GM21390 (cell line): ENCODE results near the gene EEF2.
"Not testable (repeated sequence)": the region's sequence is repeated elsewhere in the genome, so short reads cannot be mapped to it uniquely, and the experiment has no call there.

ENCODE experiments used
- ATAC-seq: cut with Tn5 transposase; IDR thresholded peaks from one replicate; pipeline ENCODE4 v1.9.1; 2021; ENCODE audit not compliant: unreplicated experiment

EEF2 gene

GRCh38 chr19:4015705-4016402 lies 30.6 kb upstream of the EEF2 start:
- ATAC-seq: no peak

DNA sequence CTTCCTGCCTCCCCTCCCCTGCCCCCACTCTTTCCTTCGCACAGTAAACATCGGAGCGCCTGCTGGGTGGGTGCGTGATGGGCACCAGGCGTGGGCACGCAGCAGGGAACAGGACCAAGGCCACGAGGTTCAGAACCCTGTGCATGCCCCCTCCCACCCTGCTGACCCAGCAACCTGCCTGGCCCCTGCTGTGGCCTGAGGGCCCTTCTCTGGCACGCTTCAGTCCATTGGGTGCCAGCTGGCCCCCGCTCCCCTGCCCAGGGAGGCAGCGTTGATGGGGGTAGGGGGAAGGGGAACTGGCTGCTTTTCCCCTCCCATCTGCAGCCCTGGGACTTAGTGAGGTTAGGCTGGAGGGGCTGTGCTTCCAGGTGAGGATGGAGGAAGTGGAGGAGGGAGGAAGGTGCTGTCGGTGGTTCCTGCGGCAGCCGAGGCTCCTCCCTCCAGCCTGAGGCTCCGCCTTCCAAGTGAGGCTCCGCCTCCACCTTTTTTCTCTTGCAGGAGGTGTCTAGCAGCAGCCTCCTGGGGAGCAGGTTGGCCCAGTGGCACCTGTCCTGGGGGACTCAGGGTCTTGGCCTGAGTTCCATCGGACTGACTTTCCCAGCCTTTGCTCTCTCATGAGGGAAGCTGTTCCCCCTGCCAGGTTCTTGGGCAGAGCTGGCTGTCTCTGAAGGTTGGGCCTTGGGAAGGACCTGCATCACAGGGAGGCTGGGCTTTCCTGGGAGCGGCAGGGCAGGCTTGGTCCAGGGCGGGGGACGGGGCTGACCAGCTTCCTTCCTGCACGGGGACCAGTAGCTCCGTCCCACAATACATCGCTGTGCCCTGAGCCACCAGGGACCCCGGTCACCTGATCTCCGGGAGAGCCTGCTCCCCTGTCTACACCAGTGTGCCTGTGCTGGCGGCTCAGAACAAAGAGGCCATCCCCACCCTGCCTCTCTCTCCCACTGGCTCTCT lies 29.6 kb upstream of the EEF2 start:
- no peak for ATAC-seq

DNA sequence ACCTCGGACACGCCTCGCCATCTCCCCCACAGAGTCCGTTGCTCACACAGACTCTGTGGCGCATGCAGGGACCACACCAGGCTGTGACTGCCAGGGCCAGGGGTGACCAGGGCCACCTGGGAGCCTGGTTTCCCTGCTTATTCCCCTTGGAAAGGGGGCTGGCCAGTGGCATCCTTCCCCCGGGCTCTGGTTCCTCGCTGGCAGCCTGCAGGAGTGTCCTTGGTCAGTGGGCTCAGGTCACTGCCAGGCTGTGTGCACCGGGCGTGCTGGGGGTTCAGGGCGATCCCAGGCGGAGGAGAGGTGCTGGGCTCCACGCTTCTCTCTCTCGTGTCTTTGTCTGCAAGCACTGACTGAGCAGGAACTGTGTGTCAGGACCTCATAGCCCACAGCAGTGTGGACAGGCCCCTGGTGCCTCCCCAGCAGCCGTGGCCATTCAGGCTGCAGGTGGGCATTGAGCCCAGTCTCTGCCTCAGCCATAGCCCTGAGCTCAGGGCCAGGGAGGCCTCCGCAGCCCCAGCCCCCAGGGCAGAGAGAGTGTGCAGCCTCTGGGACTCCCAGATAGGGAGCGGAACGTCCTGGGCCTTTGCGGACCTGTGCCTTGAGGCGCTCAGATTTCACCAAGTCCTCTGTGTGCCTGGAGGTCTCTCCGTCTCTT lies 28.8 kb upstream of the EEF2 start:
- no peak for ATAC-seq

- no peak for ATAC-seq
These were observed 27.8 kb upstream of the EEF2 start for GRCh38 chr19:4012975-4013634.

DNA sequence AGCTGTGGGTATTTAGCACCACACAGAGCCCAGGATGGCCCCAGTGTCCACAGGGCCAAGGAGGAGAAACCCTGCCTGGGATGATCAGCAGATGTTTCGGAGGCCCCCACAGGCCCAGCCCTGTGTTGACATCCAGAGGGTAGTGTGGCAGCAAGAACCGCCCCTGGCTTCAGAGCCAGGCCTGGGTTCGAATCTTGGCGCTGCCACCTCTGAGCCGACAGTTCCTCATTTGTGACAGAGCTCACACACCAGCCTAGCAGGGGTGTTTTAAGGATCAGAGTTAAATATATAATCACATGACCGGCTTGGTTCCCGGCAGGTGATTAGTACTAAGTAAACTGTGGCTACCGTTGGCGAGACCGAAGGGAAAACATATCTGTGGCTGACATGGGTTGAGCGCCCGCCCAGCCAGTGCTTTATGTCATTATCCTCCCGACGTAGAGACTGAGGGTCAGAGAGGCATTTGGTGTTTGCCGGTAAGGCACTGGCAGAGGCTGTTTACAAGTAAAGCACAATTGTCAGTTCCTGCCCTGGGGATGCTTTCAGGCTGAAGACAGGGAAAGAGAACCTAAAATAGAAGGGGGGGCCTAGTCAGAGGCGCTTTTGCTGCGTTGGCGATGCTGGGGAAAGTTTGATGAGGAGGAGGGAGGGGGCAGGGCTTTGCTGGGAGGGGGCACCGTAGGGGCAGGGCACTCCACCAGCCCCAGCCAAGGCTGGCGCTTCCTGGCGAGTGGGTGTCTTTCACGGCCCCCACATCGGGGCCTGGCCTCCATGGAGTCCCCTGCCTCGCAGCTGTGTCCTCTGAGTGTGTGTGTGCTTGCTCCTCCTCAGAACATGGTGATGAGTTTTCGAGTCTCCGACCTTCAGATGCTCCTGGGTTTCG lies 27.1 kb upstream of the EEF2 start:
- ATAC-seq: no peak

DNA sequence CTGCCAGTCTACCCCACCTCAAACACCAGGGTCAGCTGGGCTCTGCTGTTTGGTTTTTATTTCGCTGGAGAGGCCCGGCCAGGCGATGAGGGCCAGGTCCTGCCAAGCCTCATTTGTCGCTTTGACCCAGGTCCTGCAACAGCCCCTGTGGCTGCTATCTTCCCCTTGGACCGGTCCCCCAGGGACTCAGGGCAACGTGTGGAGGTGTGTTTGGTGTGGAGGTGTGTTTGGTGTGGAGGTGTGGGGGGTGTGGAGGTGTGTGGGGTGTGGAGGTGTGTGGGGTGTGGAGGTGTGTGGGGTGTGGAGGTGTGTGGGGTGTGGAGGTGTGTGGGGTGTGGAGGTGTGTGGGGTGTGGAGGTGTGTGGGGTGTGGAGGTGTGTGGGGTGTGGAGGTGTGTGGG lies 26.2 kb upstream of the EEF2 start:
- not testable (repeated sequence) for ATAC-seq

DNA sequence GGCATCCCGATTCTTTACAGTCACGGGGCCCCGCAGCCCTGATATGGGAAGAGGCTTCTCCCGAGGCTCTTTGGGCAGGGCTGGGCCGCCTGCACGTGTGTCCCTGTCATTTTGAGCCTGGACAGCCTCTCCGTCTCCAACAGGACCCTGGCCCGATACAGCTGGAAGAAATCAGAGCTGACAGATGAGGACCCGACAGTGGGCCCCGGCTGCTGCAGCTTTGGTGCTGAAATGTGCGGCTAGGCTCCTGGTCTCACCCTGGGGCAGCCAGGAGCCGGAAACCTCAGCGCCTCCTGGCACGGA lies 25.5 kb upstream of the EEF2 start:
- ATAC-seq: no peak

DNA sequence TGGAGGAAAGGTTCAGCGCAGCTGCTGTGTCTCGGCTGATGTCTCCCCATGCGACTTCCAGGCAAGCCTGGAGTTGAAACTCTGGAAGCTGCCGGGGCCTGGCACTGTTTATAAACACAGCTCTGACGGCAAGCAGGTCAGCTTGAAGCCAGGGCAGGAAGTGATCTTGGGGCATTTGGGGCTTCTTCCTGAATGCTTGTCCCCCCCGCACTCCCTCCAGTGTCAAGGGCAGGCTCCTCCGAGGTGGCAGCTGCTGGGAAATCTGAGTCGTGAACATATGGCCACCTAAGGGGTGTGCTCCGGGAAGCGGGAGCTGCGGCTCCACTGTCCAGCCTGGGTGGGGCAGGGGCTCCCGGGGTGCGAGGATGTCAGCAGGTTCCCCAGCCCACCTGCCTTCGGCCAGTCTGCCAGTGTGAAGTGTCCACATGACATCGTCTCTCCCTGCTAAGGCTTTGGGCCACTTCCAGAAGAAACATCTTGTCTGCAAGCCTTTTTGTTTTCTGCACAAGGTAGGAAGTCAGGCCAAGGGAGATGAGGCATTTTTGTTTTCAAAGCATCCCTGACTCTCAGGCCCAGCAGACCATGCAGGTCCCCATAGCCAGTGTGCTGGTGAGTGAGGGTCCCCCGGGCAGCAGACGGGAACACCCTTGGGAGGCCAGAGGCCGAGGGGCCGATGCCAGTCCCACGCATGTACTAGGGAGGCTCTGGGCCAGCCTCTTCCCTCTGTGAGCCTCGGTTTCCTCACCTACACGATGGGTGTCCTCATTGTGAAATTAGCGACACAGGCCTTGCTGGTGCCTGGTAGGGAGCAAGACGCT lies 24.9 kb upstream of the EEF2 start:
- ATAC-seq: no peak

DNA sequence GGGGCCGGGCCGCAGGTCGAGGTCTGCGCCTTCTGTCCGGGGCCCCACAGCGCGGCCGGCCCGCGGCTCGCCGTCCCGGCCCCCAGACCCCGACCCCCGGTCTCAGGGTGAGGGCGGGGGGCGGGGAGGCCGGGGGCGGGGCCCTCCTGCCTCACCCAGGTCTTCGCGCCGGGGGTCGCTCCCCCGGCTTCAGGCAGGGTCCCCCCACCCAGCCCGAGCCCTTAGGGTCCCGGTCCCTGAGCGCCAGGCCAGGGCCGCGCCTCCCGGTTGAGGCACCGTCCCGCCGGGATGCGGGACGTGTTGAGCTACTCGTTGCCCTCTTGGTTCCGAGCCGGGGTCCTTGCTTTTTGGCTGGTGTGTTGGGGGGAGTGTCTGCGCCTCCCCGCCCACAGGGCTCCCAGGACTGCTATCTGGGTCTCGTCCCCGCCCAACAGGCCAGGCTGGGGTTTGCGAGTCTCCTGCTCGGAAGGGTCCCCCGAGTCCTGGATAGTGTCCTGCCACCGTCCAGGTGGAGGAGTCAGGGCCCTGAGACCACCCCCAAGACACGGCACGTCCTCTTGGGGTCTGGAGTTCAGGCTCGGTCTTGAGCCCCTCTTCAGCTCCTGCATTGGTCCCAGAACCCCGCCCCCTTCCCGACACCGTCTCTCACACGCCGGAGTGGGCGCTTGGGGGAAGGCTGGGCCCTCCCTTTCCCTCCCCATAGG lies 22.7 kb upstream of the EEF2 start:
- peak; percentile 6 for ATAC-seq

DNA sequence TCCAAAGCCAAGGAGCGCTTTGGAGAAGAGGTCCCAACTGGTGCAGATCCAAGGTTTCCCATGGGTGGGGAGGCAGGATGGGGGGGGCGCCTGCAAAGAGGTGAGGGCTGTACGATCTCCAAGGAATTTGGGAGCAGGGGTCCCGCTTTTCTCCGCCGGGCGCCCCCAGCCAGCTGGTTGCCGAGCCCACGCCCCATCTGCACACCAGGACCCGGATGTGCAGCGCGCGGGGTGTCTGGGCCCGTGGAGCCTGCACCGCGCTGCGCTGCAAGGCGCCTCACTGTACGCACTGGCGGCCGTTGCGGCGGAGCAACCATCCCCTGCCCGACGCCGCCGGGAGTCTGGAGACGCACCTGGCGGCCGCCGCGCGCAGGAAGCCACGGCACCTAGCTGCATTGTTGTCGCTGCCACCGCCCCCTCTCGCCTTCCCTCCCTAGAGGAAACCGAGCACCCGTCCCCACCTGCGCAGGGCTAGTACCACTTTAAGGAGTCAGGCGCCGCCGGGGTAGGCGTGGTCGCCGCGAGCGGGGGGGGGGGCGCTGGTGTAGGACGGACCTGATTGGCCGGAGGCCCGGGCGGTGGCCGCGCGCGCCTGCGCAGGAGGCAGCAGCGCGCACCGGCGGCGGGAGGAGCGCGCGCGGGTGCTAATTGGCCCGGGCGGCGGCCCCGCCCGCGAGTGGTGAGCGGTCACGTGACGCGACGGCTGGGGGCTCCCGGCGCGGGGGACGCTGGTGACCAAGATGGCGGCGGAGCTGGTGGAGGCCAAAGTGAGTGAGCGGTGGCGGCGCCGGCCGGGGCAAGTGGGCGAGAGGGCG lies 22.0 kb upstream of the EEF2 start, which contains the start of gene PIAS4:
Gene PIAS4 (plus strand): TSS at position 716 of the 815 bp plus-strand sequence. CDS start 25 bp downstream, at position 741.
- ATAC-seq: peak; percentile 75

DNA sequence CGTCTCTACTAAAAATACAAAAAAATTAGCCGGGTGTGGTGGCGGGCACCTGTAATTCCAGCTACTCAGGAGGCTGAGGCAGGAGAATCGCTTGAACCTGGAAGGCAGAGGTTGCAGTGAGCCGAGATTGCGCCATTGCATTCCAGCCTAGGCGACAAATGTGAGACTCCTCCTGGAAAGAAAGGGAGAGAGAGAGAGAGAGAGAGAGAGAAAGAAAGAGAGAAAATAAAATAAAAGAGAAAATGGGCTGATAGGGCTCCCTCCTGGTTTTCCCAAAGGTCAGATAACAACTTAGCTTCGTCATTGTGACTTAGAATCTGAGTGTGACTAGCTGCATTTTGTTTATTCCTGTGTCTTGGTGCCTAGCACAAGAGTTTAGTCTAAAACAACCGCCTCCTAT lies 20.2 kb upstream of the EEF2 start:
- not testable (repeated sequence) for ATAC-seq

- ATAC-seq: not testable (repeated sequence)
These were observed 15.5 kb upstream of the EEF2 start for GRCh38 chr19:4000798-4001197.

- not testable (repeated sequence) for ATAC-seq
These were observed 13.6 kb upstream of the EEF2 start for GRCh38 chr19:3998667-3999412.

GRCh38 chr19:3995607-3996006 lies 10.3 kb upstream of the EEF2 start:
- ATAC-seq: no peak

- no peak for ATAC-seq
These were observed 5.5 kb upstream of the EEF2 start for GRCh38 chr19:3990815-3991117.

- ATAC-seq: no peak
These were observed 2.5 kb upstream of the EEF2 start for GRCh38 chr19:3987619-3988371.
